GM12864 (cell line): ENCODE measurements around the gene CAP1.

Source experiments
- DNase-seq: peaks from one replicate; pipeline ENCODE4 v3.0.0-alpha.2; 2011; ENCODE audit warnings: low read depth
- H3K4me3 ChIP-seq: 2 replicates; pipeline ENCODE4 v1.5.1; 2011; ENCODE audit warnings: mild to moderate bottlenecking, low read depth, low read length, control low read depth
- CTCF ChIP-seq: IDR thresholded peaks from 2 replicates; pipeline ENCODE4 v1.5.1; 2011; ENCODE audit warnings: low read depth, mild to moderate bottlenecking, moderate library complexity, low read length, control low read depth, inconsistent platforms; ENCODE audit errors: missing control alignments

Gene CAP1

GRCh38 chr1:40105028-40105427, 64.5 kb downstream of the CAP1 start:
- no peak for TF ChIP-seq CTCF
- no peak for DNase-seq
- no peak overlapping the region for H3K4me3 ChIP-seq

- no peak for DNase-seq
- TF ChIP-seq CTCF = no peak
Observed at GRCh38 chr1:40107290-40107959, 66.9 kb downstream of the CAP1 start.

GRCh38 chr1:40110389-40110788, 69.9 kb downstream of the CAP1 start:
- H3K4me3 ChIP-seq = no peak overlapping the region
- TF ChIP-seq CTCF = no peak
- no peak for DNase-seq

More at GRCh38 chr1:40107290-40107959, 66.9 kb downstream of the CAP1 start:
- H3K4me3 ChIP-seq = no peak overlapping the region

GRCh38 chr1:40114400-40114799, 73.9 kb downstream of the CAP1 start:
- H3K4me3 ChIP-seq = no peak overlapping the region
- DNase-seq = no peak
- no peak for TF ChIP-seq CTCF

- H3K4me3 ChIP-seq = no peak overlapping the region
- no peak for TF ChIP-seq CTCF
- DNase-seq = no peak
Observed at GRCh38 chr1:40120128-40120527, 79.6 kb downstream of the CAP1 start.
